GM10248 (cell line): ENCODE measurements around the gene CAMK1D.

ENCODE experiments used
- CTCF ChIA-PET: fragments of 300-600 bp; sonication (Branson Sonifier 250); formaldehyde crosslinking; extraction: SDS; loops from one replicate; lab custom pipeline; 2021; ENCODE audit warnings: antibody characterized with exemption; lab: Yijun Ruan, JAX
- POLR2A ChIA-PET: fragments of 350-650 bp; sonication (Branson Sonifier 250); formaldehyde crosslinking; extraction: SDS; loops from one replicate; lab custom pipeline; 2020; ENCODE audit warnings: antibody characterized with exemption; lab: Yijun Ruan, JAX
- DNase-seq: peaks from one replicate; pipeline ENCODE4 v3.0.0; 2012; ENCODE audit errors: extremely low spot score
- TF ChIP-seq, protein P1 (sequence below): IDR thresholded peaks from 2 replicates; pipeline ENCODE4 v1.5.1; 2012; ENCODE audit warnings: mild to moderate bottlenecking, low read depth; ENCODE audit errors: extremely low read depth, missing control alignments, control extremely low read depth

The CAMK1D gene

DNA sequence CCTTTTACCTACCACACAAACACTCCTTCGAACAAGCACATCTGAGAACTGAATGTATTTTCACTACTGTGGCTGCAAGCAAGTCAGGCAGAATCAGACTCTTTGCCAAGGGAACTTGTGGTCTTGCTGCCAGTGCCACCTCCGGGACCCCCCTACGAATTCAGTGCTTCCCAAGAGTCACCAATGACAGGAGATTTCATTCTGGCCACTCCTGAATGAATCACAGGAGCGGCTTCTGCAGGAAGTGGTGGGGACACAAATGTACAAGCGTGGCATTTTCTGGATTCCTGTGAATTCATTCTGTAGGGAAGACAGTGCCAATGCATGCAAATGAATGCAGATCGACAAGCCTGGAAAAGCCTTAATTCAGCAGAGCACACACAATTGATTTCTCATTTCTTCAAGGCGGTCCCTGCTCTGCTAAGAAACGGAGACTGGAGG is 161.2 kb downstream of the CAMK1D start:
- no peak for DNase-seq
- TF ChIP-seq, protein P1, sequence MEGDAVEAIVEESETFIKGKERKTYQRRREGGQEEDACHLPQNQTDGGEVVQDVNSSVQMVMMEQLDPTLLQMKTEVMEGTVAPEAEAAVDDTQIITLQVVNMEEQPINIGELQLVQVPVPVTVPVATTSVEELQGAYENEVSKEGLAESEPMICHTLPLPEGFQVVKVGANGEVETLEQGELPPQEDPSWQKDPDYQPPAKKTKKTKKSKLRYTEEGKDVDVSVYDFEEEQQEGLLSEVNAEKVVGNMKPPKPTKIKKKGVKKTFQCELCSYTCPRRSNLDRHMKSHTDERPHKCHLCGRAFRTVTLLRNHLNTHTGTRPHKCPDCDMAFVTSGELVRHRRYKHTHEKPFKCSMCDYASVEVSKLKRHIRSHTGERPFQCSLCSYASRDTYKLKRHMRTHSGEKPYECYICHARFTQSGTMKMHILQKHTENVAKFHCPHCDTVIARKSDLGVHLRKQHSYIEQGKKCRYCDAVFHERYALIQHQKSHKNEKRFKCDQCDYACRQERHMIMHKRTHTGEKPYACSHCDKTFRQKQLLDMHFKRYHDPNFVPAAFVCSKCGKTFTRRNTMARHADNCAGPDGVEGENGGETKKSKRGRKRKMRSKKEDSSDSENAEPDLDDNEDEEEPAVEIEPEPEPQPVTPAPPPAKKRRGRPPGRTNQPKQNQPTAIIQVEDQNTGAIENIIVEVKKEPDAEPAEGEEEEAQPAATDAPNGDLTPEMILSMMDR = no peak
- ChIA-PET CTCF (no interaction called here), POLR2A (no interaction called here)

DNA sequence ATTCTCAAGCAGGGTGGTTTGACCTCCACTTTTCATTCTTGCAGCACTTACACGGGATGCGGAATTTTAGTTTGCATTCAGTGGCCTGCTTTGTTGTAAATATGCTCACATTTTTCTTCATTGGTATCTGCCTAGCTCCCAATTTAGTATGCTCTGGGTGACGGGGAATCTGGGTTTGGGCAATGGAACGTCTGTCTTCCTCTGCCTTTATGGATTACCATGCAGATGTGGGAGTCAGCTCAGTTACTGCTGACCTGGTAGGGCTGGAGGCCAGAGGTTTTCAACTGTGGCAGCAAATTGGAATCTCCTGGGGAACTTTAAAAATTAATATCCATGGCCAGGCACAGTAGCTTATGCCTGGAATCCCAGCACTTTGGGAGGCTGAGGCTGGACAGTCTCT is 161.6 kb downstream of the CAMK1D start:
- TF ChIP-seq, protein P1 = no peak
- ChIA-PET CTCF (no interaction called here), POLR2A (no interaction called here)
- no peak for DNase-seq

DNA sequence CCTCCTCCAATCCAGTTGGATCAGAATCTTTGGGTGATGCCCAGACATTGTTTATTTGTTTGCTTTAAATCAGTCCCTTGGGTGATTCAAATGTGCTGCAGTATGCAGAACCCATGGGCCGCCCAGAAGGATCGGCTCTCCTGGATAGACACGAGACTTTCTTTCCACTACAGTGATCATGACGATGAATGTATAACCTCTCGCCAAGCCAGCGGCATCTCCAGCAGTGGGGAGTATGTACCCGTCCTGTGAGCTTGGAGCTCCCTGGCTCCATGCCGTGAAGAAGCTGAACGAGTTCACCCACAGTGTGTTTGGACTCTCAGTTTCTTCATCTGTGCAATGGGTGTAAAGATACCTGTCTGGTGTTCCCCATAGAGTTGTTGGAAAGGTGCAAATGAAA is 162.3 kb downstream of the CAMK1D start:
- DNase-seq = no peak
- CTCF ChIA-PET = interaction anchor here (0.7 kb wide), 1 partner anchor 29 kb away, joined by 3 read pairs; no protein-coding TSS in a partner anchor
- TF ChIP-seq, protein P1 = no peak
- POLR2A ChIA-PET = no interaction called here

DNA sequence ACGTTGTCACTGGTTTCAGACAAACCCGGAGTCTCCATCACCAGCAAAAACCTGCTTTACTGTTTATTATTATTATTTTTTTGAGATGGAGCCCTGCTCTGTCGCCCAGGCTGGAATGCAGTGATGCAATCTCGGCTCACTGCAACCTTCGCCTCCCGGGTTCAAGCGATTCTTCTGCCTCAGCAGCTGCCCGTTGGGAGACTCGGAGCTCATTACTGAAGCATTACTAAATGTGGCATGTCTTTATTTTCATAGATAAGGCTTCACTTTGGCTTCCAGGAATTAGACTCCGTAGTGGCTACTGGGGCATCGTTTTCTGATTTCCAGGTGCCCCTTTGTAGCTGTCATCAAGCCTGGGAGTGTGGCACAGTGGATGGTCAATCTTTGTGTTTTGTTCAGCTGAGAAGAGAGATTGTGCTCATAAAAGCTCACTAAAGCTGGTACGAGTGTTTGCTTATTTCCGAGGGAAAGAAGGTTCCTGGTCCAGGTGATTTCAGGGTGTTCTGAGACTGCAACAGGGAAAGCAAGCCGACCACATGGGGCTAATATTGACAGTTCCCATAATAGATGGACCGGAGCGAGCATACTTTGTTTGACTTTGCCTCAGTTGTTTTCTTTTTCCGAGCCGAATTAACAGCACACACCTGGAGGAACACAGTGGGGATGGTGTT is 163.1 kb downstream of the CAMK1D start:
- POLR2A ChIA-PET = no interaction called here
- CTCF ChIA-PET = interaction anchor here (0.7 kb wide), 1 partner anchor 28 kb away, joined by 3 read pairs; no protein-coding TSS in a partner anchor
- no peak for DNase-seq
- TF ChIP-seq, protein P1 = no peak

DNA sequence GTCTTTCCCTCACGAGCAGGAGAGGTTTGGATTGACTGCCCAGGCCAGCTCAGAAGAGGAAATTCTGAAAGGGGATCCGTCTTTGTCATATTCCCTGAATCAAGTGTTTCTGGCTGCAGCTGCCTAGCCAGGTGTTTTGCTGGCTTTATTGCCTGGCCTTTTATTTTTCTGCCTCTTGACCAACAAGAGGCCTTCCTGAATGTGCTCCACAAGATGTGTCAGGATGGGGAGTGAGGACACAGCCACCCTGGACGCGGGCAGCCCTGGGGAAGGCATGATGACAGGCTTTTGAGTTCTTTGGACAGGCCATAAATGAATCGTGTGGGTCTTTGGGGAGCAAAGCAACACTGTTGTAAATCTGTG is 163.6 kb downstream of the CAMK1D start:
- TF ChIP-seq, protein P1 = no peak
- ChIA-PET POLR2A (no interaction called here), CTCF (no interaction called here)
- no peak for DNase-seq

DNA sequence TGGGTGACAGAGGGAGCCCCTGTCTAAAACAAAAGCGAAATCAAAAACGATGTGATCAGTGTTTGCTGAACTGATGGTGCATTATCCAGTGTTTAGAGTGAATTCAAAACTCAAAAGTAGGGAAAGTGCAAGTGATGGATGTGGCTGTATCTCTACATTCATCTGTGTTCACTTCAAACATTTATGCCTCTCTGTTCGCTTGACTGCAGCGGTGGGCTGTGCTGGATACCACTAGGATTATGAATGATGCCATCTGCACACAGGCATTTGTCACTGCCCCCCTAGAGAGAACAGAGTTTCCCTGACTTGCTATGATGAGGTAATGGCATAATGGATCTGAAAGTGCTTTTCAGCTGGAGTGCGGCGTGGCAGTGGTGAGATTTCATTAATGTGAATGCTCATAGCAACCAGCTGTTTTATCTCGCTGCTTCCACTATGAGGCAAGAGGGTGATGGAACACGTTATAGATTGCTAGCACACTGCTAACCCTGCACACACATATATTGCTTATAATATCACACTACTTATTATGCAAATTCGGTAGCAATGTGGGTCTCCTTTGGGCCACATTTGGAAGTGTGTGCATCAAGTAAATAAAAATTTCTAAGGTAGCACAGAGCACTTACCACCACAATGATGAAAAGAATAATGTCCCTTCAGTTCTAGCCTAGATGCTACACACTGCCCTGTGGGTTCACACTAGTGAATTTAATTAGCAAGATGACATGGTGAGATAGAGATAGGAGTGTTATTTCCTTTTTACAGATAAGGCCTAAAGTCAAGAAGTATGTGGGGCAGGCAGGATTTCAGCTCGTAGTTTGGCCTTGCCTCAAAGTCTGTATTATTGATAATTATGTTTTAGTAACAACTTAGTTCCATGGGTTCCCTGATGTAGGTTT is 164.7 kb downstream of the CAMK1D start:
- no peak for DNase-seq
- TF ChIP-seq, protein P1 = no peak
- ChIA-PET CTCF (interaction anchor here (0.9 kb wide), 1 partner anchor 53 kb away, joined by 3 read pairs; no protein-coding TSS in a partner anchor), POLR2A (no interaction called here)
